ENCODE measurements around the gene TBC1D21.

The TBC1D21 gene

GRCh38 chr15:73910522-73911303 is 37.3 kb downstream of the TBC1D21 start:
- DNase-seq = no peak

- no peak for DNase-seq
Observed at GRCh38 chr15:73912030-73912596, 38.7 kb downstream of the TBC1D21 start.

GRCh38 chr15:73914145-73914544 is 40.8 kb downstream of the TBC1D21 start:
- no peak for DNase-seq

- no peak for DNase-seq
Observed at GRCh38 chr15:73915082-73915481, 41.7 kb downstream of the TBC1D21 start.

GRCh38 chr15:73918784-73919183 is 45.4 kb downstream of the TBC1D21 start:
- DNase-seq = no peak

GRCh38 chr15:73919706-73920105 is 46.3 kb downstream of the TBC1D21 start:
- no peak for DNase-seq

GRCh38 chr15:73921254-73921925 is 48.0 kb downstream of the TBC1D21 start:
- no peak for DNase-seq

- DNase-seq = no peak
Observed at GRCh38 chr15:73922186-73923151, 49.1 kb downstream of the TBC1D21 start.

- no peak for DNase-seq
Observed at GRCh38 chr15:73923156-73923487, 49.8 kb downstream of the TBC1D21 start.

GRCh38 chr15:73923488-73924164 is 50.3 kb downstream of the TBC1D21 start:
- no peak for DNase-seq

- DNase-seq = no peak
Observed at GRCh38 chr15:73924171-73924921, 51.0 kb downstream of the TBC1D21 start.

- no peak for DNase-seq
Observed at GRCh38 chr15:73925848-73926218, 52.5 kb downstream of the TBC1D21 start.

GRCh38 chr15:73926219-73927002 is 53.0 kb downstream of the TBC1D21 start, which contains the start of gene LOXL1:
Gene LOXL1, plus strand, starts transcription at chr15:73926462. Its CDS starts 322 bp downstream, at chr15:73926784.
- no peak for DNase-seq

- DNase-seq = no peak
Observed at GRCh38 chr15:73927003-73927475, 53.7 kb downstream of the TBC1D21 start.

GRCh38 chr15:73927476-73928240 is 54.3 kb downstream of the TBC1D21 start:
- DNase-seq = peak in 1 of 2 experiments; percentile 6

- DNase-seq = no peak
Observed at GRCh38 chr15:73928241-73928579, 54.8 kb downstream of the TBC1D21 start.

- no peak for DNase-seq
Observed at GRCh38 chr15:73928971-73929627, 55.7 kb downstream of the TBC1D21 start.

- no peak for DNase-seq
Observed at GRCh38 chr15:73930371-73930770, 57.0 kb downstream of the TBC1D21 start.

GRCh38 chr15:73930790-73931281 is 57.5 kb downstream of the TBC1D21 start:
- DNase-seq = no peak
